GM12878 (cell line): ENCODE data around the gene ZNF837. TPM values are rescaled to one million over a fixed set of nuclear protein-coding genes. Genes with fewer than 3 reads are reported as not detected.

Experiments
- ASH2L ChIP-seq: fragments of 300-600, 200-600 bp; sonication (generic); IDR thresholded peaks from 2 replicates; pipeline ENCODE4 v1.6.1; 2017; ENCODE audit warnings: low read depth, mild to moderate bottlenecking, borderline replicate concordance
- BRCA1 ChIP-seq: IDR thresholded peaks from 2 replicates; pipeline ENCODE4 v1.6.1; 2011; ENCODE audit warnings: low read depth, low read length, improper control_type of control experiment
- CEBPB ChIP-seq, 2 experiments: fragments of 150-350 bp in 1 of 2; IDR thresholded peaks; 2 replicates each; pipeline ENCODE4 v1.6.1; 2012 to 2014; ENCODE audit warnings: low read depth in 2 of 2, low read length in 2 of 2, borderline replicate concordance in 1 of 2, inconsistent platforms in 1 of 2
- DPF2 ChIP-seq: fragments of 450-650 bp; IDR thresholded peaks from 2 replicates; pipeline ENCODE4 v1.6.1; 2017; ENCODE audit warnings: mild to moderate bottlenecking
- FOS ChIP-seq: IDR thresholded peaks from 3 replicates; pipeline ENCODE4 v1.6.1; 2011; ENCODE audit warnings: borderline replicate concordance; ENCODE audit not compliant: insufficient read length; ENCODE audit errors: extremely low read depth
- HCFC1 ChIP-seq: fragments of 150-350 bp; IDR thresholded peaks from 2 replicates; pipeline ENCODE4 v1.6.1; 2014; ENCODE audit warnings: low read length
- MEF2A ChIP-seq: IDR thresholded peaks from 2 replicates; pipeline ENCODE4 v1.6.1; 2011; ENCODE audit warnings: low read depth, mild to moderate bottlenecking, low read length, moderate library complexity; ENCODE audit not compliant: insufficient read depth
- MEF2B ChIP-seq: fragments of 450-650 bp; IDR thresholded peaks from 2 replicates; pipeline ENCODE4 v1.6.1; 2018; ENCODE audit warnings: mild to moderate bottlenecking, moderate library complexity; ENCODE audit not compliant: partially characterized antibody, poor library complexity, severe bottlenecking
- MTA2 ChIP-seq: fragments of 450-650 bp; IDR thresholded peaks from 2 replicates; pipeline ENCODE4 v1.6.1; 2016; ENCODE audit warnings: low read depth, mild to moderate bottlenecking, moderate library complexity
- NR2C1 ChIP-seq: fragments of 450-650 bp; IDR thresholded peaks from 2 replicates; pipeline ENCODE4 v1.6.1; 2017; ENCODE audit warnings: antibody characterized with exemption, mild to moderate bottlenecking, moderate library complexity
- POLR2AphosphoS5 ChIP-seq: IDR thresholded peaks from 2 replicates; pipeline ENCODE4 v1.6.1; 2011; ENCODE audit warnings: mild to moderate bottlenecking, low read length, inconsistent platforms
- RB1 ChIP-seq: fragments of 450-650 bp; formaldehyde crosslinking; IDR thresholded peaks from 2 replicates; pipeline ENCODE4 v1.6.1; 2017; ENCODE audit warnings: mild to moderate bottlenecking, borderline replicate concordance
- SREBF2 ChIP-seq: IDR thresholded peaks from 2 replicates; pipeline ENCODE4 v1.6.1; 2012; ENCODE audit warnings: mild to moderate bottlenecking, low read length
- TCF12 ChIP-seq: IDR thresholded peaks from 2 replicates; pipeline ENCODE4 v1.6.1; 2011; ENCODE audit warnings: low read depth, mild to moderate bottlenecking, low read length
- ZSCAN29 ChIP-seq: fragments of 450-650 bp; IDR thresholded peaks from 2 replicates; pipeline ENCODE4 v1.6.1; 2017; ENCODE audit warnings: mild to moderate bottlenecking, moderate library complexity
- polyA plus RNA-seq, 11 experiments: library from polyadenylated mRNA; depleted of rRNA in 4 of 11; unstranded in 6 of 11; stranded (reverse) in 5 of 11; fragments of >200 nt; fragmentation: Nextera tagmentation in 4 of 11; fragmentation: Illumina TruSeq in 1 of 11; extraction: Ambion mirVana in 4 of 11; extraction: Trizol in 1 of 11; gene quantifications; 1 replicate in 1 of 11; 2 replicates in 10 of 11; pipeline versions ENCODE4 v1.2.1 to v1.2.3, GENCODE V29; 2011 to 2016; ENCODE audit warnings: inconsistent platforms in 2 of 11, missing spikeins in 2 of 11, low read depth in 1 of 11
- total RNA-seq, 4 experiments: library from RNA; depleted of rRNA in 3 of 4; stranded (reverse); fragments of >200 nt in 3 of 4; fragmentation: Illumina TruSeq in 1 of 4; extraction: Trizol in 1 of 4; gene quantifications; 2 replicates each; pipeline versions ENCODE4 v1.2.1 to v1.2.3, GENCODE V29; 2013 to 2021
- TF ChIP-seq, protein P1 (sequence below): IDR thresholded peaks from 2 replicates; pipeline ENCODE4 v1.6.1; 2012; ENCODE audit warnings: low read depth, low read length, improper control_type of control experiment
- TF ChIP-seq, protein P2 (sequence below): IDR thresholded peaks from 2 replicates; pipeline ENCODE4 v1.6.1; 2012; ENCODE audit warnings: mild to moderate bottlenecking, low read depth, low read length
- TF ChIP-seq, protein P3 (sequence below): fragments of 450-650 bp; formaldehyde crosslinking; IDR thresholded peaks from 2 replicates; pipeline ENCODE4 v1.5.0; 2022; ENCODE audit warnings: mild to moderate bottlenecking, missing genetic modification characterization
- TF ChIP-seq, protein P4 (sequence below): fragments of 450-650 bp; IDR thresholded peaks from 2 replicates; pipeline ENCODE4 v1.6.1; 2018; ENCODE audit warnings: mild to moderate bottlenecking, low read depth, moderate library complexity; ENCODE audit not compliant: partially characterized antibody

Gene ZNF837
- total and polyA plus RNA-seq, 10 of the 15 experiments (the other 5 are each of a cell fraction or from before 2014, with no cell fraction given): 0.07 to 2.9 (median 2.0) TPM; not detected in 2

DNA sequence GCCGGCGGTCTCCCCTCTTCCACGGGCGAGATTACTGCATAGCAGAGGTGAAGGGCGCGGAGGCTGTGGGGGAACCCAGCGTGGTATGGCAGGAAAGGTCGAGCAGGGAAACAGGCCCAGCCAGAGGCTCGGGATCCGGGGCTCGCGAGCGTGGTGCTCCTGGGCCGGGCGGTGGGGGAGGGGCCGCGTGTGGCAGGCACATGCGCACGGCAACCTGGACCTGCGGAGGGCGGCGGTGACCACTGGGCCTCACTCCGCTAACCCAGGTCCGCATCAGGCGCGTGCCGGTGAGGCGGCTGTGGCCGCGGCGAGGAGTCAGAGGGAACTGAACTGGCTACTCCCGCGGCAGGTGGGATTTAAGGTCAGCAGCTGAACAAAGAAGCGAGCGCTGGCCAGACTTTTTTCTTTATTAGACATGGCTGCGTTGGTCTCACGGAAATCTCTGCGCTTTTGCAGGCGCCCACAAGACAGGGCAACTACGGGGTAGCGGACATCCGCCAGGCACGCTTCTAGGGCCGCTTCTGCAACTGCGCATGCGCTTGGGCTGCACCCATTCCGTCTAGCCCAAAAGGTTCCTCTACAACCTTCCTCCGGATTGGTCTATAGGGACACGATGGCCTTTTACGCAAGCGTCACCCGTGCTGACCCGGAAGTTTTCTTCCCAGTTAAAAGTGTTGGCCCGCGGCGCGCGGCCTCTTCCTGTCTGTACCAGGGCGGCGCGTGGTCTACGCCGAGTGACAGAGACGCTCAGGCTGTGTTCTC lies 5.9 kb upstream of the ZNF837 start, which contains the start of gene RPS5 (continued):
- TF ChIP-seq SREBF2 (peak; percentile 33; the same call in 1 of the 2 replicates), FOS (no peak), ZSCAN29 (peak; percentile 61; the same call in 1 of the 2 replicates), CEBPB (IDR thresholded peaks at IDR 0.05; ENCODE audit: borderline replicate concordance in 1 of 2, low read depth in 2 of 2, low read length in 2 of 2) (no peak), TCF12 (peak; percentile 9; the same call in 1 of the 2 replicates), DPF2 (no peak; the same call in 1 of the 2 replicates), NR2C1 (peak; percentile 99), HCFC1 (peak; percentile 79), MTA2 (peak; percentile 93), MEF2A (no peak), RB1 (no peak), POLR2AphosphoS5 (peak; percentile 99), MEF2B (no peak), ASH2L (no peak), BRCA1 (no peak)
- TF ChIP-seq, protein P1, sequence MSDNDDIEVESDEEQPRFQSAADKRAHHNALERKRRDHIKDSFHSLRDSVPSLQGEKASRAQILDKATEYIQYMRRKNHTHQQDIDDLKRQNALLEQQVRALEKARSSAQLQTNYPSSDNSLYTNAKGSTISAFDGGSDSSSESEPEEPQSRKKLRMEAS: peak; percentile 92
- TF ChIP-seq, protein P2, sequence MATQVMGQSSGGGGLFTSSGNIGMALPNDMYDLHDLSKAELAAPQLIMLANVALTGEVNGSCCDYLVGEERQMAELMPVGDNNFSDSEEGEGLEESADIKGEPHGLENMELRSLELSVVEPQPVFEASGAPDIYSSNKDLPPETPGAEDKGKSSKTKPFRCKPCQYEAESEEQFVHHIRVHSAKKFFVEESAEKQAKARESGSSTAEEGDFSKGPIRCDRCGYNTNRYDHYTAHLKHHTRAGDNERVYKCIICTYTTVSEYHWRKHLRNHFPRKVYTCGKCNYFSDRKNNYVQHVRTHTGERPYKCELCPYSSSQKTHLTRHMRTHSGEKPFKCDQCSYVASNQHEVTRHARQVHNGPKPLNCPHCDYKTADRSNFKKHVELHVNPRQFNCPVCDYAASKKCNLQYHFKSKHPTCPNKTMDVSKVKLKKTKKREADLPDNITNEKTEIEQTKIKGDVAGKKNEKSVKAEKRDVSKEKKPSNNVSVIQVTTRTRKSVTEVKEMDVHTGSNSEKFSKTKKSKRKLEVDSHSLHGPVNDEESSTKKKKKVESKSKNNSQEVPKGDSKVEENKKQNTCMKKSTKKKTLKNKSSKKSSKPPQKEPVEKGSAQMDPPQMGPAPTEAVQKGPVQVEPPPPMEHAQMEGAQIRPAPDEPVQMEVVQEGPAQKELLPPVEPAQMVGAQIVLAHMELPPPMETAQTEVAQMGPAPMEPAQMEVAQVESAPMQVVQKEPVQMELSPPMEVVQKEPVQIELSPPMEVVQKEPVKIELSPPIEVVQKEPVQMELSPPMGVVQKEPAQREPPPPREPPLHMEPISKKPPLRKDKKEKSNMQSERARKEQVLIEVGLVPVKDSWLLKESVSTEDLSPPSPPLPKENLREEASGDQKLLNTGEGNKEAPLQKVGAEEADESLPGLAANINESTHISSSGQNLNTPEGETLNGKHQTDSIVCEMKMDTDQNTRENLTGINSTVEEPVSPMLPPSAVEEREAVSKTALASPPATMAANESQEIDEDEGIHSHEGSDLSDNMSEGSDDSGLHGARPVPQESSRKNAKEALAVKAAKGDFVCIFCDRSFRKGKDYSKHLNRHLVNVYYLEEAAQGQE: no peak
- TF ChIP-seq, protein P3, sequence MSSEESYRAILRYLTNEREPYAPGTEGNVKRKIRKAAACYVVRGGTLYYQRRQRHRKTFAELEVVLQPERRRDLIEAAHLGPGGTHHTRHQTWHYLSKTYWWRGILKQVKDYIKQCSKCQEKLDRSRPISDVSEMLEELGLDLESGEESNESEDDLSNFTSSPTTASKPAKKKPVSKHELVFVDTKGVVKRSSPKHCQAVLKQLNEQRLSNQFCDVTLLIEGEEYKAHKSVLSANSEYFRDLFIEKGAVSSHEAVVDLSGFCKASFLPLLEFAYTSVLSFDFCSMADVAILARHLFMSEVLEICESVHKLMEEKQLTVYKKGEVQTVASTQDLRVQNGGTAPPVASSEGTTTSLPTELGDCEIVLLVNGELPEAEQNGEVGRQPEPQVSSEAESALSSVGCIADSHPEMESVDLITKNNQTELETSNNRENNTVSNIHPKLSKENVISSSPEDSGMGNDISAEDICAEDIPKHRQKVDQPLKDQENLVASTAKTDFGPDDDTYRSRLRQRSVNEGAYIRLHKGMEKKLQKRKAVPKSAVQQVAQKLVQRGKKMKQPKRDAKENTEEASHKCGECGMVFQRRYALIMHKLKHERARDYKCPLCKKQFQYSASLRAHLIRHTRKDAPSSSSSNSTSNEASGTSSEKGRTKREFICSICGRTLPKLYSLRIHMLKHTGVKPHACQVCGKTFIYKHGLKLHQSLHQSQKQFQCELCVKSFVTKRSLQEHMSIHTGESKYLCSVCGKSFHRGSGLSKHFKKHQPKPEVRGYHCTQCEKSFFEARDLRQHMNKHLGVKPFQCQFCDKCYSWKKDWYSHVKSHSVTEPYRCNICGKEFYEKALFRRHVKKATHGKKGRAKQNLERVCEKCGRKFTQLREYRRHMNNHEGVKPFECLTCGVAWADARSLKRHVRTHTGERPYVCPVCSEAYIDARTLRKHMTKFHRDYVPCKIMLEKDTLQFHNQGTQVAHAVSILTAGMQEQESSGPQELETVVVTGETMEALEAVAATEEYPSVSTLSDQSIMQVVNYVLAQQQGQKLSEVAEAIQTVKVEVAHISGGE (CRISPR knock-in tag): peak; percentile 47; the same call in 1 of the 2 replicates
- TF ChIP-seq, protein P4, sequence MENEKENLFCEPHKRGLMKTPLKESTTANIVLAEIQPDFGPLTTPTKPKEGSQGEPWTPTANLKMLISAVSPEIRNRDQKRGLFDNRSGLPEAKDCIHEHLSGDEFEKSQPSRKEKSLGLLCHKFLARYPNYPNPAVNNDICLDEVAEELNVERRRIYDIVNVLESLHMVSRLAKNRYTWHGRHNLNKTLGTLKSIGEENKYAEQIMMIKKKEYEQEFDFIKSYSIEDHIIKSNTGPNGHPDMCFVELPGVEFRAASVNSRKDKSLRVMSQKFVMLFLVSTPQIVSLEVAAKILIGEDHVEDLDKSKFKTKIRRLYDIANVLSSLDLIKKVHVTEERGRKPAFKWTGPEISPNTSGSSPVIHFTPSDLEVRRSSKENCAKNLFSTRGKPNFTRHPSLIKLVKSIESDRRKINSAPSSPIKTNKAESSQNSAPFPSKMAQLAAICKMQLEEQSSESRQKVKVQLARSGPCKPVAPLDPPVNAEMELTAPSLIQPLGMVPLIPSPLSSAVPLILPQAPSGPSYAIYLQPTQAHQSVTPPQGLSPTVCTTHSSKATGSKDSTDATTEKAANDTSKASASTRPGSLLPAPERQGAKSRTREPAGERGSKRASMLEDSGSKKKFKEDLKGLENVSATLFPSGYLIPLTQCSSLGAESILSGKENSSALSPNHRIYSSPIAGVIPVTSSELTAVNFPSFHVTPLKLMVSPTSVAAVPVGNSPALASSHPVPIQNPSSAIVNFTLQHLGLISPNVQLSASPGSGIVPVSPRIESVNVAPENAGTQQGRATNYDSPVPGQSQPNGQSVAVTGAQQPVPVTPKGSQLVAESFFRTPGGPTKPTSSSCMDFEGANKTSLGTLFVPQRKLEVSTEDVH: peak; percentile 82
